ENCODE measurements around the gene WWC1.
"Not testable (repeated sequence)": the region's sequence is repeated elsewhere in the genome, so short reads cannot be mapped to it uniquely, and the experiment has no call there.

WWC1 gene

GRCh38 chr5:168424594-168425323 lies 133.3 kb downstream of the WWC1 start:
- H3K4me3 ChIP-seq (ENCODE audit: low read length), result no peak overlapping the region
- no peak for TF ChIP-seq ZNF274 (IDR thresholded peaks at IDR 0.05; ENCODE audit: low read depth, low read length)

DNA sequence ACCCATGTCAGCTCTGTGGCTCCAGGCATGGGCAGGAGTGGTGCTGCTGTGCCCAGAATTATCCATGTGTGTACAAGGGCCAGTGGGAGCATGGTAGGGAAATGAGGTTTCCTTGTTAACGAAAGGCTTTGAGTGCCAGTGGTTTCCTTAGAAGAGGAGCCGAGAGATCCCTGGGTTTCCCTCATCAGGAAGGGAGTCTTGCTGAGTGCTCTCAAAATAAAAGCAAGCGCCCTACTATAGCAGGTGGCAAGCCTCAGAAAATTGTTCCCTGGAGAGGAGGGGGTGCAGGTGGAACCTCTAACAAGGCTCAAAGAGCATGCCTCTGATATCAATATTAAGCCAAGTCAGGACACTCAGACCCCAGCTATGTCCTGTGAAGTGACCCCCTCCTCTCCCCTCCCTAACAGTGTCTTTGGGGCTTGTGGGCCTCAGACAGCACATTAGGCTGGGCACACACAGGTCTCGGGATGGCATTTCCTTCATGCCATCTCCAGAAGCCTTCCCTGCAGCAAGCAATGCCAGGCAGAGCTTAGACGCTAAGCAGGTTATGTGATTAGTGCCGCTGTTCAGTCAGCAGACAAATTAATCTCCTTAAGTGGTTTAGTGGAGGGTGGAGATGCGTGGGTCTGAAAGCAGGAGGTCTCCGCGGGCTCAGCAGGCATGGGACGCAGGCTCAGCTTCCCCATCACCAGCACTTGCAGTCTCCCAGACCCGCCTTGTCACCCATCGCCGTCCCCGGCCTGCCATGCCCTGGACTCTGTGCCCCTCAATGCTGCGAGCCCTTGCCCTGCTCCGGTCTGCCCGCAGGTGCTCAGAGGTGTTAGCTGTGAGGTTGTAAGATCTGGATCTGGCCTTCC lies 134.8 kb downstream of the WWC1 start:
- H3K4me3 ChIP-seq (ENCODE audit: low read length), result no peak overlapping the region
- TF ChIP-seq ZNF274 (IDR thresholded peaks at IDR 0.05; ENCODE audit: low read depth, low read length), result no peak

- TF ChIP-seq ZNF274 (IDR thresholded peaks at IDR 0.05; ENCODE audit: low read depth, low read length), result no peak
- no peak overlapping the region for H3K4me3 ChIP-seq (ENCODE audit: low read length)
These were observed 135.4 kb downstream of the WWC1 start for GRCh38 chr5:168426864-168427172.

GRCh38 chr5:168427224-168427623 lies 135.8 kb downstream of the WWC1 start:
- no peak overlapping the region for H3K4me3 ChIP-seq (ENCODE audit: low read length)
- TF ChIP-seq ZNF274 (IDR thresholded peaks at IDR 0.05; ENCODE audit: low read depth, low read length), result no peak

GRCh38 chr5:168428552-168428951 lies 137.1 kb downstream of the WWC1 start:
- no peak for TF ChIP-seq ZNF274 (IDR thresholded peaks at IDR 0.05; ENCODE audit: low read depth, low read length)
- H3K4me3 ChIP-seq (ENCODE audit: low read length), result no peak overlapping the region

- TF ChIP-seq ZNF274 (IDR thresholded peaks at IDR 0.05; ENCODE audit: low read depth, low read length), result no peak
- no peak overlapping the region for H3K4me3 ChIP-seq (ENCODE audit: low read length)
These were observed 138.9 kb downstream of the WWC1 start for GRCh38 chr5:168430296-168430695.

- H3K4me3 ChIP-seq (ENCODE audit: low read length), result no peak overlapping the region
- TF ChIP-seq ZNF274 (IDR thresholded peaks at IDR 0.05; ENCODE audit: low read depth, low read length), result no peak
These were observed 141.5 kb downstream of the WWC1 start for GRCh38 chr5:168432903-168433302.

GRCh38 chr5:168434001-168434400 lies 142.6 kb downstream of the WWC1 start:
- TF ChIP-seq ZNF274 (IDR thresholded peaks at IDR 0.05; ENCODE audit: low read depth, low read length), result no peak
- H3K4me3 ChIP-seq (ENCODE audit: low read length), result no peak overlapping the region

GRCh38 chr5:168434746-168435321 lies 143.4 kb downstream of the WWC1 start:
- no peak overlapping the region for H3K4me3 ChIP-seq (ENCODE audit: low read length)
- no peak for TF ChIP-seq ZNF274 (IDR thresholded peaks at IDR 0.05; ENCODE audit: low read depth, low read length)

- H3K4me3 ChIP-seq (ENCODE audit: low read length), result not testable (repeated sequence)
These were observed 143.9 kb downstream of the WWC1 start for GRCh38 chr5:168435340-168435739.

- TF ChIP-seq ZNF274 (IDR thresholded peaks at IDR 0.05; ENCODE audit: low read depth, low read length), result no peak
- H3K4me3 ChIP-seq (ENCODE audit: low read length), result no peak overlapping the region
These were observed 146.9 kb downstream of the WWC1 start for GRCh38 chr5:168438349-168438748.

- H3K4me3 ChIP-seq (ENCODE audit: low read length), result no peak overlapping the region
- TF ChIP-seq ZNF274 (IDR thresholded peaks at IDR 0.05; ENCODE audit: low read depth, low read length), result no peak
These were observed 152.1 kb downstream of the WWC1 start for GRCh38 chr5:168443533-168443932.

DNA sequence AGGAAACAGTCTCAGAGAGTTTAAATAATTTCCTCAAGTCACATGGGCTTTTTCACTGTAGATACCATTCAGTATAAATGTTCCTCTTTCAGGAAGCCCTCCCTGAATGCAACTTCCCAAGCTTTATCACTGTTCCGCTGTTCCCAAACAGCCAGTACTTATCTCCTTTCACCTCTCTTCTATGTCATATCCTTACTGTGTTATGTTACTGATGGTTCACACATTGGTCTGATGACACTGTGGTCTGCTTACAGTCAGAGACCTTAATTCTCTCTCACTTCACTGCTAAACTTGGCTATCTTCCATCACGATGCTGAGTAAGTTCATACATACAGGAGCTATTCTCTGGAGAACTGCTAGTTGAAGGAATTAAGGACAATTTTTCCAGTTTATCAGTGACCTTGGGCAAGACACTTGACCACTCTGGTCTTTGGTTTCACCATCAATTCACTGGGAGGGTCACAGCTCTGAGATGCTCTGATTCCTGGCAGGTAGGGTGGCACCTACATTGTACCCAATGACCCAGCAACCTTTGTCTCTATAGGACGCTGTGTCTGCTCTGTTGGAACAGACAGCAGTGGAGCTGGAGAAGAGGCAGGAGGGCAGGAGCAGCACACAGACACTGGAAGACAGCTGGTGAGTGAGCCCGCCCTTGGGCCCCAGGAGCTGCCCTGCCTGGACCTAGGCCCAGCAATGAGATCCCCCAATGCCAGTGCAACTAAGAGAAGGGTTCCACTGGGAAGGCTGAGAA lies 152.7 kb downstream of the WWC1 start:
- TF ChIP-seq ZNF274 (IDR thresholded peaks at IDR 0.05; ENCODE audit: low read depth, low read length), result no peak
- no peak overlapping the region for H3K4me3 ChIP-seq (ENCODE audit: low read length)

- no peak for TF ChIP-seq ZNF274 (IDR thresholded peaks at IDR 0.05; ENCODE audit: low read depth, low read length)
- no peak overlapping the region for H3K4me3 ChIP-seq (ENCODE audit: low read length)
These were observed 155.7 kb downstream of the WWC1 start for GRCh38 chr5:168446983-168447619.

Data from GM08714 (cell line).